ENCODE measurements around the gene BCR.
"Not testable (repeated sequence)": the region's sequence is repeated elsewhere in the genome, so short reads cannot be mapped to it uniquely, and the experiment has no call there.

The BCR gene
- 6.8 to 43.5 (median 32.8) reads per million in 18 experiments for total RNA-seq

GRCh38 chr22:23180301-23180892 is at the start of gene BCR:
Gene BCR (plus strand): TSS chr22:23180509. CDS start chr22:23180961, 452 bp downstream.
- DNase-seq = peak; percentile 41 to 71

GRCh38 chr22:23130697-23131096 is 49.6 kb upstream of the BCR start:
- no peak for DNase-seq

GRCh38 chr22:23131931-23132330 is 48.4 kb upstream of the BCR start:
- DNase-seq = no peak

GRCh38 chr22:23132376-23133091 is 47.8 kb upstream of the BCR start:
- no peak for DNase-seq

GRCh38 chr22:23133922-23134321 is 46.4 kb upstream of the BCR start:
- no peak for DNase-seq

GRCh38 chr22:23136991-23137390 is 43.3 kb upstream of the BCR start:
- DNase-seq = not testable (repeated sequence)

- no peak for DNase-seq
Measured at GRCh38 chr22:23137468-23137867, 42.8 kb upstream of the BCR start.

- DNase-seq = peak; percentile 44 to 62
Measured at GRCh38 chr22:23137905-23138561, 42.3 kb upstream of the BCR start.

GRCh38 chr22:23138584-23139435 is 41.5 kb upstream of the BCR start:
- peak; percentile 8 to 32 for DNase-seq

- no peak for DNase-seq
Measured at GRCh38 chr22:23140385-23140784, 39.9 kb upstream of the BCR start.

- no peak for DNase-seq
Measured at GRCh38 chr22:23142546-23143105, 37.7 kb upstream of the BCR start.

- no peak for DNase-seq
Measured at GRCh38 chr22:23143119-23143518, 37.2 kb upstream of the BCR start.

- no peak for DNase-seq
Measured at GRCh38 chr22:23144432-23144831, 35.9 kb upstream of the BCR start.

- peak; percentile 86 to 90 for DNase-seq
Measured at GRCh38 chr22:23144932-23145877, 35.1 kb upstream of the BCR start, which contains the start of gene RAB36. Gene RAB36 (plus strand): TSS chr22:23145477. CDS start chr22:23146617, 1,140 bp downstream.

- no peak for DNase-seq
Measured at GRCh38 chr22:23145878-23146470, 34.3 kb upstream of the BCR start.

- DNase-seq = no peak
Measured at GRCh38 chr22:23146478-23147205, 33.7 kb upstream of the BCR start.

GRCh38 chr22:23147617-23148387 is 32.5 kb upstream of the BCR start:
- DNase-seq = no peak

GRCh38 chr22:23149743-23150238 is 30.5 kb upstream of the BCR start:
- no peak for DNase-seq

GRCh38 chr22:23150762-23151161 is 29.5 kb upstream of the BCR start:
- DNase-seq = no peak

Data from inflammatory macrophage (primary cell).